Measurements from ENCODE around the gene GGACT. TPM values are rescaled to one million over a fixed set of nuclear protein-coding genes. Genes with fewer than 3 reads are reported as not detected.

GGACT gene
- total RNA-seq, 2 experiments from 2014 or later, result 2.4 to 2.9 TPM

GRCh38 chr13:100636441-100636840 is 47.9 kb upstream of the GGACT start:
- Mint-ChIP-seq H3K36me3 (ENCODE audit: low read depth) (peaks cover 86% of the 10 kb centered on the region), H3K9me3 (no peaks in the 10 kb centered on the region), H3K27me3 (no peaks in the 10 kb centered on the region), H3K27ac (no peak overlapping the region), H3K4me1 (ENCODE audit: low read depth) (no peaks in the 10 kb centered on the region), H3K4me3 (no peak overlapping the region)
- no peaks in the 10 kb centered on the region for H3K9me3 ChIP-seq (ENCODE audit: control insufficient read depth in 1 of 2, insufficient read depth in 1 of 2, low read length in 2 of 2)
- H3K27ac ChIP-seq (ENCODE audit: low read depth in 1 of 2, low read length in 2 of 2), result no peak overlapping the region
- CTCF ChIA-PET, result no interaction called here
- intact Hi-C loops (cut with DNase I, micrococcal nuclease), result no loop called here
- POLR2A ChIA-PET, result no interaction called here
- TF ChIP-seq, protein P1, sequence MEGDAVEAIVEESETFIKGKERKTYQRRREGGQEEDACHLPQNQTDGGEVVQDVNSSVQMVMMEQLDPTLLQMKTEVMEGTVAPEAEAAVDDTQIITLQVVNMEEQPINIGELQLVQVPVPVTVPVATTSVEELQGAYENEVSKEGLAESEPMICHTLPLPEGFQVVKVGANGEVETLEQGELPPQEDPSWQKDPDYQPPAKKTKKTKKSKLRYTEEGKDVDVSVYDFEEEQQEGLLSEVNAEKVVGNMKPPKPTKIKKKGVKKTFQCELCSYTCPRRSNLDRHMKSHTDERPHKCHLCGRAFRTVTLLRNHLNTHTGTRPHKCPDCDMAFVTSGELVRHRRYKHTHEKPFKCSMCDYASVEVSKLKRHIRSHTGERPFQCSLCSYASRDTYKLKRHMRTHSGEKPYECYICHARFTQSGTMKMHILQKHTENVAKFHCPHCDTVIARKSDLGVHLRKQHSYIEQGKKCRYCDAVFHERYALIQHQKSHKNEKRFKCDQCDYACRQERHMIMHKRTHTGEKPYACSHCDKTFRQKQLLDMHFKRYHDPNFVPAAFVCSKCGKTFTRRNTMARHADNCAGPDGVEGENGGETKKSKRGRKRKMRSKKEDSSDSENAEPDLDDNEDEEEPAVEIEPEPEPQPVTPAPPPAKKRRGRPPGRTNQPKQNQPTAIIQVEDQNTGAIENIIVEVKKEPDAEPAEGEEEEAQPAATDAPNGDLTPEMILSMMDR (IDR thresholded peaks at IDR 0.05), result no peak
- no peak for ATAC-seq (ENCODE audit: poor library complexity)
- no peak for DNase-seq
- H3K36me3 ChIP-seq (ENCODE audit: insufficient read depth, low read length), result peaks cover 44% of the 10 kb centered on the region
- H3K4me1 ChIP-seq (ENCODE audit: insufficient read depth, low read length), result no peaks in the 10 kb centered on the region
- no peak overlapping the region for H3K4me3 ChIP-seq (ENCODE audit: low read length)
- H3K27me3 ChIP-seq (ENCODE audit: control insufficient read depth in 1 of 2, insufficient read depth in 2 of 2, low read length in 2 of 2), result no peaks in the 10 kb centered on the region

- intact Hi-C loops (cut with DNase I, micrococcal nuclease), result no loop called here
- DNase-seq, result no peak
- no peaks in the 10 kb centered on the region for H3K4me1 ChIP-seq (ENCODE audit: insufficient read depth, low read length)
- ChIA-PET POLR2A (no interaction called here), CTCF (no interaction called here)
- no peaks in the 10 kb centered on the region for H3K27me3 Mint-ChIP-seq
- H3K4me3 Mint-ChIP-seq, result no peak overlapping the region
- TF ChIP-seq, protein P1 (IDR thresholded peaks at IDR 0.05), result no peak
- H3K36me3 ChIP-seq (ENCODE audit: insufficient read depth, low read length), result peaks cover 41% of the 10 kb centered on the region
- no peaks in the 10 kb centered on the region for H3K27me3 ChIP-seq (ENCODE audit: control insufficient read depth in 1 of 2, insufficient read depth in 2 of 2, low read length in 2 of 2)
- no peak overlapping the region for H3K27ac ChIP-seq (ENCODE audit: low read depth in 1 of 2, low read length in 2 of 2)
- no peak overlapping the region for H3K27ac Mint-ChIP-seq
- no peak for ATAC-seq (ENCODE audit: poor library complexity)
- no peak overlapping the region for H3K4me3 ChIP-seq (ENCODE audit: low read length)
- no peaks in the 10 kb centered on the region for H3K9me3 ChIP-seq (ENCODE audit: control insufficient read depth in 1 of 2, insufficient read depth in 1 of 2, low read length in 2 of 2)
- no peaks in the 10 kb centered on the region for H3K9me3 Mint-ChIP-seq
- H3K4me1 Mint-ChIP-seq (ENCODE audit: low read depth), result no peaks in the 10 kb centered on the region
- H3K36me3 Mint-ChIP-seq (ENCODE audit: low read depth), result peaks cover 86% of the 10 kb centered on the region
These were observed 47.4 kb upstream of the GGACT start for GRCh38 chr13:100636004-100636403.

DNA sequence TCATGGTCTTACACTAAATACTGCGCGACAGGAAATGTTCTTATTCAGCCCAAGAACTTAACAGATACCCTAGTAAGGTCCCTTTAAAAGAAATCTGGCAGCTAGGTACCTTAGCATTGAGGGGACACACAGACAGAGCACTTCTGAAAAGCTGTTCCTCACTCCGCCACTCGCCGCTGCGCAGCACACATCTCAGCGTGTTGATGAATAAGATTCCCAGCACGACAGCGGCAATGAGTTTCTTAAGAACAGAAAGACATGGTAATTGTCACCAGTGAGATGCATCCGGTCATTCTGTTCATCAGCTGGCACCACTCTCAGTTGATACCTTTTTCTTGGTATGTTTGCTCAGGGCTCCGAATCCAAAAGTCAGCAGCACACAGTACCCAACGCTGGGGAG is 46.1 kb upstream of the GGACT start:
- H3K4me1 Mint-ChIP-seq (ENCODE audit: low read depth), result no peaks in the 10 kb centered on the region
- no peak overlapping the region for H3K4me3 ChIP-seq (ENCODE audit: low read length)
- no peaks in the 10 kb centered on the region for H3K27me3 ChIP-seq (ENCODE audit: control insufficient read depth in 1 of 2, insufficient read depth in 2 of 2, low read length in 2 of 2)
- H3K27ac Mint-ChIP-seq, result no peak overlapping the region
- H3K4me3 Mint-ChIP-seq, result no peak overlapping the region
- no peaks in the 10 kb centered on the region for H3K9me3 Mint-ChIP-seq
- H3K27me3 Mint-ChIP-seq, result no peaks in the 10 kb centered on the region
- DNase-seq, result no peak
- H3K9me3 ChIP-seq (ENCODE audit: control insufficient read depth in 1 of 2, insufficient read depth in 1 of 2, low read length in 2 of 2), result no peaks in the 10 kb centered on the region
- intact Hi-C loops (cut with DNase I, micrococcal nuclease), result no loop called here
- ChIA-PET POLR2A (no interaction called here), CTCF (interaction anchor here (1.0 kb wide), 1 partner anchor 8 kb away, joined by 3 read pairs; no protein-coding TSS in a partner anchor)
- H3K36me3 Mint-ChIP-seq (ENCODE audit: low read depth), result peaks cover 96% of the 10 kb centered on the region
- H3K27ac ChIP-seq (ENCODE audit: low read depth in 1 of 2, low read length in 2 of 2), result no peak overlapping the region
- peaks cover 43% of the 10 kb centered on the region for H3K36me3 ChIP-seq (ENCODE audit: insufficient read depth, low read length)
- no peak for ATAC-seq (ENCODE audit: poor library complexity)
- TF ChIP-seq, protein P1 (IDR thresholded peaks at IDR 0.05), result no peak
- no peaks in the 10 kb centered on the region for H3K4me1 ChIP-seq (ENCODE audit: insufficient read depth, low read length)

Data from CD4-positive, alpha-beta T cell (primary cell).